ENCODE results near the gene MTERF1.
"Not testable (repeated sequence)": the region's sequence is repeated elsewhere in the genome, so short reads cannot be mapped to it uniquely, and the experiment has no call there.

MTERF1 gene

DNA sequence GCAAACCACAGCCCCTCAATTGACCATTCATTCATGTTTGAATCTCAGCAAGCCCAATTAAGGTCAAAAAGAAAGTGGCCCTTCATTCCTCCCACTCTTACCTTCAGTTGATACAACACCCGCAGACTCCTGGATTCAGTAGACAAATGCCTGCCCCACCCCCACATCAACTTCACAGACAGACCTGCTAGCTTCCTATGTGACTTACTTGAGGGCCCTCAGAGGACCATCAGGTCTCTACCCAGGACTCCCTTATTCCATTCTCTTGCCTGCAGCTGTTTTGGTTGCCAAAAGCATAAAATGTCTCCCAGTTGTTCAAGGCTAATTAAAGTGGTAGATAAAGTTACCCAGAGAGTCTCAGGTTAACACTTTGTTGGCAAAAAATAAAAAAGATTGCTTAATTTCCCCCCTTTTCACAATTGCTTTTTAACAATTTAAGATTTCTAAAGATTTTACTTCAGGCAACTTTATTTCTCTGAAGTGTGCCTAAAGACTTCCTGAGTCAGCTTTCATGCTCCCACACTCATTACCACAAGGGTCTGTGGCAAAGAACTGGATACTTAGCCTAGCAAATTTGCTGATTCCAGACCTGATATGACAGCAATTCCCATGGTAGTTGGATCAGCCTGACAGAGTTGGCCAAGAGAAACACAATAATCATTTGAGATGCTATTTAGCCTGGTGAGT lies 3.3 kb upstream of the MTERF1 start:
- DNase-seq (ENCODE audit: low read depth) = no peak

DNA sequence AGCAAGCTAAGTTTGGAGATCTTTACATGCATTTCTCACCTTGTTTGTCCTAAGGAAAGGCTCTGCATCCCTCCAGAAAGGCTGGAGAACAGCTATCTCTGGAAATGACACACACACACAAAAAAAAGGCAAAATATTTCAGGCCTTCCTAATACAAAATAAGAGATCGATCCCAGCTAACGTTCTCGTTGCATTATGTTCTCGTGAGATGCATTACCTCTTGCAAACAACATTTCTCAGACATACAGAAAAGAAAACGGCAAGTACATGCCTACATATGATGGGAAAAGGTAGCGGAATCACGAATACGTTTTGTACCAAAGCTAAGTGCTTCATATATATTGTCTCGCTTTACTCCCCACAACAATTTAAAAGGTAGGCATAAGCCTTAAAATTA lies 488 bp downstream of the MTERF1 start:
- no peak for DNase-seq (ENCODE audit: low read depth)

DNA sequence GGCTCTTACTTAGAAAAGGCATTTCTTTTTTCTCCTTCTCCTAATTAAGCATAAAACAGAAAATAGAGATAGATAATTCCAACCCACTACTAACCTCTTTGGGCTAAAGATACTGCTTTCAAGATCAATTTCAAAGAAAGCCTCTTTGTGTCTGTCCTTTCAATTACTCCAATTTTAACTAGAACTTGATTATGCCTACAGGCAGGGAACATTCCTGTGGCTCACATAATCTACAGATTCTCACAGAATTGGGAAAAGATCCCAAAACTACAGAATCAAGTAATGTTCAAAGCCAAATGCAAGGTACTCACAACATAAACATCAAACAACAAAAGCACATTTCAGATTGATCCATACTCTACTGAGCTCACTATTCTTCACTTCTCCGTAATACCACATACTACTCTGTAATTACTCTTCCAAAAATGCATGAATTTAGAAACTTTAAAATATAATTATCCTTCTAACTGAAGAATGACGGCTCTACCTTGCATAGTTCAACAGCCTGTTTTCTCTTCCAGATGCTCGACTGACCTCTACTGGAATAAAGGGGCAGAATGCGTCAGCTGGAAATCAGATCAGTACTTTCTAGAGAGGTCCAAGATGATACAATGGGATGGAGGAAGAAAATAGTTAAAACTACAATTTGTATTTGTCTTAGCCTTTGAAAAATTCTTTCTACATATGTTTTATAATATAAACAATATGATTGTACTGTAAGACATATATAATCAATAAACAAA lies 3.9 kb downstream of the MTERF1 start:
- no peak for DNase-seq (ENCODE audit: low read depth)

DNA sequence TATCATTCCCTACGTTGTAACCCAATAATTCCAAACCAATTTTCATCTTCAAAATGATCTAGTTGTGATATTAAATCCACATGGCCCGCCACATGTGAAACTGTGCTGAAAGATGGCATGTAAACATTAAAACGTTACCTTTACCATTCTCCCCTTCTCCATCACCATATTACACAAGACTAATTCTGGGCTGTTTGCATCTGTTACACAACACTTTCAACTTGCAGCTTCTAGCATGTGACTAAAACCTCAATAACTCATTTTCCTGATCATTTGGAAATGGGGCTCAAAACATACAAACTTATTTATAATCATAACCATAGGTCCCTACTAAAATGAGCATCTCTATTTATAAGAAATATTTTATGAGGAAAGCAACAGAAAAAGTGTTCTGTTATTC lies 4.7 kb downstream of the MTERF1 start:
- DNase-seq (ENCODE audit: low read depth) = no peak

DNA sequence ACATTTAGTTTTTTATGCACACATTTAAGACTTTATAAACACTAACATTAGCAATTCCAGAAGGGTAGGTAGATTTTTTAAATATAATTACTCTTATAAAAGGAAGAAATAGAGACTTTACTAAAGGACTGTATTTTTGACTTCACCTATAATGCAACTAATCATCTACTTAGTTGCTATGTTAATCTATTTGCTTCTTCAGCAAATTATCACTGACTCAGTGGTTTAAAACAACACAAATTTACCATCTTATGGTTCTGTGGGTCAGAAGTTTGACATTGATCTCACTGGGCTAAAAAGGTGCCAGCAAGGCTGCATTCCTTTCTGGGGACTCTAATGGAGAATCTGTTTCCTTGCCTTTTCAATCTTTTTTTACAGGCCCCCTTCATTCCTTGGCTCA lies 7.6 kb downstream of the MTERF1 start:
- no peak for DNase-seq (ENCODE audit: low read depth)

DNA sequence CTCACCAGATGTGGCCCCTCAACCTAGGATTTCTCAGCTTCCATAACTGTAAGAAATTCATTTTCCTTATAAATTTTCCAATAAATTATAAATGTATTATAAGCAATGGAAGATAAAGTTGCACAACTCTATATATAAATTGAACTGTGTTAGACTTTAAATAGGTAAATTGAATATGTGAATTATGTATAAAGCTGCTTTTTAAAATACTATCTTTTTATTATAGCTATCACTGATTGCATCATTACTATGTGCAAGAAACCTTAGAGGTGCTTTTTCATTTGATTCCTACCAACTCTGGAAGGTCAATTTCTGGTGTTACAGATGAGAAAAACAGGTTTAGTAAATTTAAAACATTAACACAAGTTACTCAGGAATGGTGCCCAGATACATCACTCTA lies 8.4 kb downstream of the MTERF1 start:
- no peak for DNase-seq (ENCODE audit: low read depth)

DNA sequence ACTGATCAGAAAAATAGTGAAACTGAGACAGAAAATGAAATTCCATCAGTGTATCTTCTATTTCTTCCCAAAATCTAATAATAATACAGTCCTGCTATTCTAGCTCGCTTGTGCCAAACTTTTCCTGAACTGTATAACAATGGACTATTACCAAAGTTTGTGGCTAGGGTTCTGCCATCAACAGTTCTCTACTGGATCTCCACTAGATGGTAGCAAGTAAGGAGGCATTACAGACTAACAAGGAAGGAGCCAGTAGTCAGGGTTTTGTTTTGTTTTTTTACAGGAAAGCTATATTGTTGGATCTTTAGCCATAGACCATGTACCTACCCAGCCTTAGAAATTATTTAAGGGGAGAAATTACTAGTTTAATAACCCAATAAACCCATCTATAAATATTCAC lies 10.8 kb downstream of the MTERF1 start:
- no peak for DNase-seq (ENCODE audit: low read depth)

DNA sequence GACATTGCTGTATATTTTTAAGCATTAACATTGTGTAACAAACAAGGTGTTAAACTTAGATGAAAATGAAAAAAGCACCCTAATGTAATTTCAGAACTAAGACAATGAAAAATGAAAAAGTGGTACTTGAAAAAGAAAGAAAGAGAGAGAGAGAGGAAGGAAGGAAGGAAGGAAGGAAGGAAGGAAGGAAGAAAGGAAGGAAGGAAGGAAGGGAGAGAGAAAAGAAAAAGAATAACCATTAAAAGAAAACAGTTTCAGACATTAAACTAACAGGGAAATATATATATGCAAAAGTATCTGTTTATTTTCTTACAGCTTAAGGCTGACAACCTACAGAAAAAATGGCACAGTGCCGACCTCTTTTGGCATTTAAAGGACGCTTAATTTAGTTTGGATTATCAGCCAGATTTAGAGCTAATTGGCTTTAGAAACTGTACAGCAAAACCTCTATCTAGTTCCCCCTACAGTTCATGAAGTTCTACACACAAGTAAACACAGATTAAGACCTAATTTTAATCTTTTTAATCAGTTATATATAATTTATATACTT lies 13.8 kb downstream of the MTERF1 start:
- DNase-seq (ENCODE audit: low read depth) = no peak

DNA sequence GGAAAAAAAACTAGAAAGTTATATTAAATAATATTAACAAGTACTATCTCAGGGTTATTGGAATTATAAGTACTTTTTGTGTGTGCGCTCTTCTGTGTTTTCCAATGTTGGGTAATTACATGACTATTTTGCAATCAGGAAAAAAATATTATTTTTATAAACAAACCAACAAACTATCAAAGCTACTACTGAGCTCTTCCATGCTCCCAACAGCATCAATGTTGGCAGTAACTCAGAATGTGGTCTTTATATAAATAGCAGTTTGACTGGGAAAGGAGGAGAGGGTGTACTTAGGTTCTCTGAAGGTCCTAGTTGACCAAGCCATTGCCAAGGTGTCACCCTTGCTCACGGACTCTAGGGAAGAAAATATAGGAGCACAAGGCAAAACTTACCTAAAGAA lies 15.0 kb downstream of the MTERF1 start:
- DNase-seq (ENCODE audit: low read depth) = no peak

DNA sequence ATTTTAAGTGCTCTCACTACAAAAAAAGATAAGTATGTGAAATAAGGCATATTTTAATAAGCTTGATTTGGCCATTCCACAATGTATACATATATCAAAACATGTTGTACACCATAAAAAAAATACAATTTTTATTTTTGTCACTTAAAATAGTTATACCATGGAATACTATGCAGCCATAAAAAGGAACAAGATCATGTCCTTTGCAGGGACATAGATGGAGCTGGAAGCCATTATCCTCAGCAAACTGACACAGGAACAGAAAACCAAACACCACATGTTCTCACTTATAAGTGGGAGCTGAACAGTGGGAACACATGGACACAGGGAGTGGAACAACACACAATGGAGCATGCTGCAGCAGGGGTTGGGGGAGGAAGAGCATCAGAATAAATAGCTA lies 15.9 kb downstream of the MTERF1 start:
- DNase-seq (ENCODE audit: low read depth) = not testable (repeated sequence)

DNA sequence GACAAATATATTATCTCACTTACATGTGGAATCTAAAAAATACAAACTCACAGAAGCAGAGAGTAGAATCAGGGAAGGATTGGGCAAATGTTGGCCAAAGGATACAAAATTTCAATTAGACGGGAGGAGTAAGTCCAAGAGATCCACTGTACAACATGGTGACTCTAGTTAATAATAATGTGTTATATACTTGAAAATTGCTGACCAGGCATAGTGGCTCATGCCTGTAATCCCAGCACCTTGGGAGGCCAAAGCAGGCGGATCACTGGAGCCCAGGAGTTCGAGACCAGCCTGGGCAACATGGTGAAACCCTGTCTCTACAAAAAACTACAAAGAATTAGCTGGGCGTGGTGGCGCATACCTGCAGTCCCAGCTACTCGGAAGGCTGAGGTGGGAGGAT lies 16.4 kb downstream of the MTERF1 start:
- DNase-seq (ENCODE audit: low read depth) = no peak

DNA sequence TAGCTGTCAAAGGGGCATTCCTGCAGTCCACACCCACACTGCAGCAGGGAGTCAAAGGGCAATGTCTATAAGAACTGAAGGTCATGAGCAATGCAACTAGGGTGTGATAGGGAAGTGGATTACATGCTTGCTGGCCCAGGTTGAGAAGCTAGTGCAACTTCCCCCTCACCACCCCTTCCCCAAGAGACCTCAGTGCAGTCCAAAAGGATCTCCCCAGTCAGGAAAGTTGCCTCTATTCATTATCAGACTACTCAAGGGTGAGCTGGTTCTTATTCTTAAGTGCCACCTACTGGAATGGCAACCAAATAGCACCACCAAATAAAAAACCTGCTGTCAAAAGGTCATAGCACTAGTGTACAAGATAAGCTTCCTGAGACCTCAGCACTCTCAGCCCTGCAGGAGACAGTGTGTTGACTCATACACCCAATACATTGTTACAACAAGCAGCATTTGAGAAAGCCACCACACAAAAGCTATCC lies 28.2 kb downstream of the MTERF1 start:
- DNase-seq (ENCODE audit: low read depth) = no peak

DNA sequence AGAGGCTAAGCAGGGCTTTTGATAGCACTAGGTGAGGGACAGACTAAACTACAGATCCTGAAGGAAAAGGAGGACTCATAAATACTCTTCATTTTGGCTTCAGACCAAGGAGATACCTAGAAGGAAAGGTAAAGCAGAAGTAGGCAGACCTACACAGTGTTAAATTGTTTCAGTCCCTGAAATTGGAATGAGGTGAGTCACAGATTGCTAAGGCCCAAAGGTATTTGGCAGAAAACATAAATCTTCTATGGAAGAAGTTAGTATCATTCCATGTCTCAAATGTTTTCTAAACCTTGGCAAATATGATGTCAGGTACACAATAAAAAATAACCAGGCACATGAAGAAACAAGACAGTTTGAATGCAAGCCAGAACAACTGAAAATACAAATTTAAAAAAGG lies 30.0 kb downstream of the MTERF1 start:
- no peak for DNase-seq (ENCODE audit: low read depth)

DNA sequence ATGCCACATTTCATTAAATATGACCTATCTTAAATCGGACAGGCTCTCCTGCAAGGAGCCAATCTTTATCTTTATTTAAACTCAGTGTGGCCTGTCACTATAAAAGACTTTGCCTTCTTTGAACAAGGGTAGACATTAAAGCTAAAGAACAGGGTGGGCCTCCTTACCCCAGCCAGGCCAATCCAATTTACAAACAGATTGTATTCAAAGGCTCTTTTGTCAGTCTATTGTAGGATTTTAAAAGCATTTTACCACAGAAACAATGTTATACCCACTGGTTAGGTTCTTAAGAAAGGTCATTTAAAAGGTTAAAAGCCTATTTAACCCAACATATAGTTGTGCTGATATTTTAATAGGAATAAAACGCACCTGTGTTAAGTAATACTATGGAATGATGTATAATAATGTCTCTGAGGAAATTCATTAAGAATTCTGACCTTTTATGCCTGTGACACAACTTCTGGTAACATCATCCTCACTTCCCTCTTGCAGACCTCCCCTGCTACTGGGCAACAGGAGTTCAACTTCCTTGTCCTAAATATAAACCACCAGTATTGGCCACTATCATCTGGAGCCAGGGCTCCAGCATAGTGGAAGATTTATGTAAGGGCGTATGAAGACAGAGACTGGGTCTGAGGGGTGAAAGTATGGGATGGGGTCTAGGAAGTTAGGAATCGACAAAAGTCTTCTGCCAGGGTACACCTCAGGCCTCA lies 32.5 kb downstream of the MTERF1 start:
- DNase-seq (ENCODE audit: low read depth) = no peak

DNA sequence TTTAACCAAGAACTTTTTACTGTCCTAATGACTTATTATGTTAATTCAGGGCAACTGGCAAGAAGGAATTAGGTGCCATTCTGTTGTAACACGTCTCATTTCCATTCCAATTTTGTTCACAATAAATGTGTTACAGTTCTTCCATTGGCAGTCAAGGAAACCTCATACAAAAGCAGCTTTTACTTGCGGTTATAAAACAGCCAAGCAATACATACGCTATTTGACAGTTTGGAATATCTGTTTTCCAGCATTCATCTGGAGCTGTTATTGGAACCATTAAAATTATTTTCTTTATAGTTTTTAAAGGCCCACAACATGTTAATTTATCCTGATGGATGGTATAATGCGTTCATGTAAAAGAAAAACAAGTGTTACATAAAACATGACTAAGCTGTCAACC lies 33.3 kb downstream of the MTERF1 start:
- DNase-seq (ENCODE audit: low read depth) = no peak

DNA sequence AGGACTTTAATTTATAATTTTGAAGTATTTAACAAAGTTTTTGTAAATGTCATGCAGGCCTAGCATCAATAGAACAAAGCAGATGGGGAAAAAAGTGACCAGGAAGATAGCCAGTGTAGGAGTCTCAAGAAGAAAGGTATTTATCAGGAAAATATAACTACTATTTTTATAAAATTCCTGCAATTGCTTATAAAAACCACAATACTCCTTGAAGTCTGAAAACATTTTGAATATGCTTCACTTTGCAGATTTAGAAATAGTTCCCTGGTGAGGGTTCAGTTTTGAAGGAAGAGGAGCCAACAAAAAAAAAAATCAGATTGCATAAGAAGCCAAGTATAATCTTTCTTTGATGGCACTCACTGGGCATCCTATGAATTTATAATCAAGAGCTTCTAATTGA lies 34.1 kb downstream of the MTERF1 start:
- no peak for DNase-seq (ENCODE audit: low read depth)

DNA sequence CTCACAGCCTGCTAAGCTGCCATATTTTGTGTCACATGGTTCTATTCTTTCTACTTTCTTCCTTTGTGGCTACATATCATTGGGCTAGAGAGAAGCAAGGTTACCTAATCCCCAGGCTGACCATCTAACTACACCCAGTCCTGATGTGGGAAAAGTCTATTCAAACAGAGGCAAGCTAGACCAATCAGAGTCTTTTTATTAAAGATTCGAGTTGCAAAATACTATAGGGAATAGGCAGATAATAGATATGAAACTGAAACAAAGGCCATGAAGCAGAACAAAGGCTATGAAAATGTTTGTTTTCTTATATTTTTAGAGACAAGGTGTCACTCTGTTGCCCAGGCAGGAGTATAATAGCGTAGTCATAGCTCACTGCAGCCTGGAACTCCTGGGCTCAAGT lies 36.7 kb downstream of the MTERF1 start:
- DNase-seq (ENCODE audit: low read depth) = no peak

DNA sequence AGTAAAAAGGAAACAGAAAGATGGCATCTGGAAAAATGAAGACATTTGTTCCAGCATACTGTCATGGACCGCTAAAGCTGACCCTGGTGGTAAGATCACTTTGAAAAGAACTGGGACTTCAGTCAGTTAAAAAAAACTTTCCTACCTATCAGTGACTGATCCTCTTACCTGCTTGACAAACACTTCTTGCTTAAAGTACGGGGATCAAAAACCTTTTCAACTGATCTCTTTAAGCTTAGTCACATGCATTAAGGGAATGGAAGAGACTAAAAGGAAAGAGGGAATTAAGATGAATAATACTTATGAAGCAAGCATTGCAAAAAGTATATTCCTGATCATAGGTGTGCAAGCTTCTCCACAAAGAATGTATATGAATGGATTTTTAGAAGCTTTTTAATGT lies 42.1 kb downstream of the MTERF1 start:
- no peak for DNase-seq (ENCODE audit: low read depth)

DNA sequence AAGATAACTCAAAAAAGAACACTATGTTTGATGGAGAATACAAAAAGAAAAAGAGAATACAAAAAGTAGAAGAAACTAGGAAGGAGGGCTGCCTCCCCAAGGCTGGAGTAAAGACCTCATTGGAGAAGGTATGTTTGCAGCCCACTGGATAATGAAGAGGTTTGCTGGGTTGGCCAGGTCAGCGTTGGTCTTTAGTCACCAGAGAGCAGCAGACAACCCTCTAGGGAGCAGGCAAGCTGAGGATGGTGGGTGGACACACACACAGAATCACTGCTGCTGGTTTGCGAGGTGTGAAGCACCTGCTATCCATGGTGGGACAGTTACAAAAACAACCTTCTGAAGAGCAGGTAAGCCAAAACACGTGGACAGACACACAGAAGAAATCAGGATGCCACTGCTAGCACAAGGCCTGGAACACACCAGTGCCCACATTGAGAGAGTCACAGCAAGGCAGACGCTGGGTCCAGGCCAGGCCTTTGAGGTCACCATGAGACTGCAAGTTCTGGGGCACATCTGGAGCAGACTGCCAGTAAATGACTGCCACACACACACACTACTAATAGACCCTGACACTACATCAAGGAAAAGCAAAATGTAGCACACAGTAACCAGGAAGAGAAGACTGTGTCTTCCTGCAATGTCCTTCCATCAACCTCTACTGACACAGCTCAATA lies 43.0 kb downstream of the MTERF1 start:
- no peak for DNase-seq (ENCODE audit: low read depth)

DNA sequence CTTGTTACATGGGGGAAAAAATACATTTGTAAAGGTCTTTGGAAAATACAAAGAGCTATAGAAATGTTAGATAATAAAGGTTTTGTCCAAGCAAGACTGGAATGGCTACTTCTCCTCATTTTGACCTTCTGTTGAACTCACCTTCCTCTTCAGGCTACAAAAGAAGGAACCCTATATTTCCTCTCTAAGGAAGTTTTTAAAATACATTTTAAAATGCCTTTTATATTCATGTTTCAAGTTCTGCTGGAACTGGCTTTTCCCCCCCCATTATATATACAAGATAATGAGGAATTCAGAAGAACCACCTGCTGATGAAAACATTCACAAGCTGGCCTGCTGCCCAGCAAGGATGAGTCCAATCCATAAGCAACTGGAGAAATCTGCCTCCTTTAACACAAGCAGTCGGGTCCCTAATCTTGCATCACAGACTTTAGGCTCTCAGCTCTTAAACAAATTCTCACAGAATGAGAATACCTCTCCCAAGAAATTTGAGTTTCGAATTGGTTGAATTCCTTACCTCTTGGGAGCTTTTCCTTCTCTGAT lies 44.6 kb downstream of the MTERF1 start:
- no peak for DNase-seq (ENCODE audit: low read depth)

DNA sequence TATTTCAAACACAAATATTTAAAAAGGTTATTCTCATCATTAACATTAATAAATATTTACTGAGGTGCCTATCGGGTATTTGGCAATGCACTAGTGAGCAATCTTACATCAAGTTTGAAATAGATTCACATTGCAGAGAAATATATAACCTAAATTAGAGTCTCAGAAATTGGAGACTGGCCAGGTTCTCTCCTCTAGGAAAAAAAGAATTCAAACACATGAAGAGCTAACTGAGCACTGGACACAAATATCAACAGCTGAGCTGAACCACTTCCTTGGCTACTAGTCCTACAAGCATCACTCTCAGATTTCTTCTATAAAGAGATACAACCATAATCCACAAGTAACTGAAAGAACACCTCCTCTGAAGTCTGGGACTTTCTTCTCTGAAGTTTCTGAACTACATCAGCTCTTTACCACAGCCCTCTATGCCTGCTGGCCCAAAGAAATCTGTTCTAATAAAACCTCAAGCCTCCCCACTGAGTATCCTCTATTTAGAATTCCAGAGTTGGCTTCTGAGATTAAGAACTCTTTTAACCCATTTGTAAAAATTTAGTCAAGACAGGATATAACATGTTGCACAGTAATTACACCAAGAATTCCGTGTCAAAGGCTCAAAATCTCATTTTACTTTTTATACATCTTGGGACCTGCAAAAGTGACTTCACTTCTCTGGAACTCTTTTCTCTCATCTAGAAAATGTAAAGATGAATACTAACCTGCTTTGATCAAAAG lies 45.2 kb downstream of the MTERF1 start:
- DNase-seq (ENCODE audit: low read depth) = no peak

Measured in stimulated activated CD8-positive, alpha-beta memory T cell treated with anti-CD3 and anti-CD28 coated beads, Interleukin-7, amount 100 ng/mL, for 24 hours (primary cell).